GM19372 (cell line): ENCODE results near the gene DAND5.
"Not testable (repeated sequence)": the region's sequence is repeated elsewhere in the genome, so short reads cannot be mapped to it uniquely, and the experiment has no call there.

ENCODE experiments used
- ATAC-seq: cut with Tn5 transposase; IDR thresholded peaks from one replicate; pipeline ENCODE4 v1.9.1; 2021; ENCODE audit warnings: mild to moderate bottlenecking, low read depth, moderate library complexity; ENCODE audit not compliant: unreplicated experiment

The DAND5 gene

GRCh38 chr19:12959481-12959880 lies 9.9 kb upstream of the DAND5 start:
- no peak for ATAC-seq

GRCh38 chr19:12965017-12965811 lies 4.2 kb upstream of the DAND5 start:
- ATAC-seq: no peak

GRCh38 chr19:12965812-12966135 lies 3.6 kb upstream of the DAND5 start:
- no peak for ATAC-seq

GRCh38 chr19:12967907-12968306 lies 1.5 kb upstream of the DAND5 start:
- ATAC-seq: no peak

GRCh38 chr19:12970070-12970820 lies 869 bp downstream of the DAND5 start:
- ATAC-seq: no peak

GRCh38 chr19:12973236-12973635 lies 3.9 kb downstream of the DAND5 start:
- no peak for ATAC-seq

GRCh38 chr19:12974301-12975220 lies 5.2 kb downstream of the DAND5 start:
- no peak for ATAC-seq

GRCh38 chr19:12975221-12975741 lies 5.9 kb downstream of the DAND5 start:
- no peak for ATAC-seq

GRCh38 chr19:12976109-12976508 lies 6.7 kb downstream of the DAND5 start:
- not testable (repeated sequence) for ATAC-seq

- ATAC-seq: no peak
Observed at GRCh38 chr19:12979974-12980373, 10.6 kb downstream of the DAND5 start.

- ATAC-seq: no peak
Observed at GRCh38 chr19:12982648-12983047, 13.3 kb downstream of the DAND5 start.

- no peak for ATAC-seq
Observed at GRCh38 chr19:12983091-12983490, 13.7 kb downstream of the DAND5 start.

GRCh38 chr19:12983542-12984142 lies 14.3 kb downstream of the DAND5 start:
- no peak for ATAC-seq

- ATAC-seq: no peak
Observed at GRCh38 chr19:12984143-12984627, 14.8 kb downstream of the DAND5 start.

- ATAC-seq: no peak
Observed at GRCh38 chr19:12984683-12985048, 15.3 kb downstream of the DAND5 start.

- ATAC-seq: no peak
Observed at GRCh38 chr19:12985049-12985776, 15.8 kb downstream of the DAND5 start.

- no peak for ATAC-seq
Observed at GRCh38 chr19:12986726-12987125, 17.4 kb downstream of the DAND5 start.

GRCh38 chr19:12987190-12987589 lies 17.8 kb downstream of the DAND5 start:
- ATAC-seq: no peak

- ATAC-seq: no peak
Observed at GRCh38 chr19:12987781-12988180, 18.4 kb downstream of the DAND5 start.

GRCh38 chr19:12990431-12990830 lies 21.1 kb downstream of the DAND5 start:
- no peak for ATAC-seq
